WTC11 (cell line): Measurements from ENCODE around the gene EN2. TPM values are rescaled to one million over a fixed set of nuclear protein-coding genes. Genes with fewer than 3 reads are reported as not detected.

ENCODE experiments used
- ATAC-seq: fragments of 200-7000 bp; cut with Tn5 transposase; 2 replicates; pipeline ENCODE4 v1.10.0; 2021; ENCODE audit warnings: mild to moderate bottlenecking, moderate library complexity
- CTCF ChIA-PET: fragments of 300-600 bp; sonication (Branson Sonifier 250); formaldehyde crosslinking; loops from one replicate; lab custom pipeline; 2021; ENCODE audit warnings: antibody characterized with exemption; lab: Charles Lee
- POLR2A ChIA-PET: fragments of 350-600 bp; sonication (Branson Sonifier 250); formaldehyde crosslinking; loops from one replicate; lab custom pipeline; 2021; ENCODE audit warnings: antibody characterized with exemption; lab: Charles Lee
- DNase-seq: peaks from one replicate; pipeline ENCODE4 v3.0.0; 2021; ENCODE audit warnings: low spot score
- H3K27ac Mint-ChIP-seq: 2 replicates; pipeline ENCODE4 v1.8.0; 2021; ENCODE audit warnings: mixed read lengths
- H3K27me3 Mint-ChIP-seq: 2 replicates; pipeline ENCODE4 v1.8.0; 2021; ENCODE audit warnings: low read depth, mild to moderate bottlenecking, moderate library complexity, mixed read lengths
- H3K36me3 Mint-ChIP-seq: 2 replicates; pipeline ENCODE4 v1.8.0; 2021; ENCODE audit warnings: mixed read lengths
- H3K4me1 Mint-ChIP-seq: 2 replicates; pipeline ENCODE4 v1.8.0; 2022; ENCODE audit warnings: mixed read lengths
- H3K4me3 Mint-ChIP-seq: 2 replicates; pipeline ENCODE4 v1.8.0; 2021; ENCODE audit warnings: mild to moderate bottlenecking, moderate library complexity, mixed read lengths
- H3K9me3 Mint-ChIP-seq: 2 replicates; pipeline ENCODE4 v1.8.0; 2021; ENCODE audit warnings: mixed read lengths
- CBFB ChIP-seq: sonication (generic); formaldehyde crosslinking; IDR thresholded peaks from 2 replicates; pipeline ENCODE4 v1.8.1; 2022; ENCODE audit warnings: mild to moderate bottlenecking, low read depth, missing genetic modification reagents
- CREM ChIP-seq: sonication (generic); formaldehyde crosslinking; IDR thresholded peaks from 2 replicates; pipeline ENCODE4 v1.8.1; 2022; ENCODE audit warnings: mild to moderate bottlenecking, missing genetic modification reagents, moderate library complexity
- EMX1 ChIP-seq: fragments of 250-450 bp; sonication (Bioruptor Pico); IDR thresholded peaks from 2 replicates; pipeline ENCODE4 v1.8.0; 2021; ENCODE audit warnings: mild to moderate bottlenecking
- ESRRA ChIP-seq: sonication (generic); formaldehyde crosslinking; IDR thresholded peaks from 2 replicates; pipeline ENCODE4 v1.8.1; 2022; ENCODE audit warnings: mild to moderate bottlenecking, missing genetic modification reagents, borderline replicate concordance
- FOXP1 ChIP-seq: sonication (generic); formaldehyde crosslinking; IDR thresholded peaks from 2 replicates; pipeline ENCODE4 v1.8.0; 2022; ENCODE audit warnings: missing genetic modification reagents, mild to moderate bottlenecking, moderate library complexity, borderline replicate concordance
- GRHL2 ChIP-seq: fragments of 250-450 bp; sonication (Bioruptor Pico); IDR thresholded peaks from 2 replicates; pipeline ENCODE4 v1.8.0; 2022; ENCODE audit warnings: mild to moderate bottlenecking, moderate library complexity; ENCODE audit not compliant: insufficient replicate concordance, severe bottlenecking
- NFATC4 ChIP-seq: fragments of 250-450 bp; sonication (Bioruptor Pico); IDR thresholded peaks from 2 replicates; pipeline ENCODE4 v1.9.0; 2021; ENCODE audit warnings: mild to moderate bottlenecking
- NFE2L1 ChIP-seq: sonication (generic); formaldehyde crosslinking; IDR thresholded peaks from 2 replicates; pipeline ENCODE4 v1.8.1; 2023; ENCODE audit warnings: missing genetic modification reagents
- OVOL2 ChIP-seq: fragments of 250-450 bp; sonication (Bioruptor Pico); IDR thresholded peaks from 2 replicates; pipeline ENCODE4 v1.9.0; 2021; ENCODE audit warnings: mild to moderate bottlenecking, borderline replicate concordance
- TEAD1 ChIP-seq: sonication (generic); formaldehyde crosslinking; IDR thresholded peaks from 2 replicates; pipeline ENCODE4 v1.8.0; 2022; ENCODE audit warnings: mild to moderate bottlenecking, missing genetic modification reagents
- ZNF219 ChIP-seq: sonication (generic); formaldehyde crosslinking; IDR thresholded peaks from 2 replicates; pipeline ENCODE4 v1.8.0; 2023; ENCODE audit warnings: missing genetic modification reagents, mild to moderate bottlenecking, borderline replicate concordance
- ZNF317 ChIP-seq: sonication (generic); formaldehyde crosslinking; IDR thresholded peaks from 2 replicates; pipeline ENCODE4 v1.8.1; 2023; ENCODE audit warnings: low read depth, mild to moderate bottlenecking, moderate library complexity, missing genetic modification reagents, borderline replicate concordance
- total RNA-seq: library from RNA; stranded (reverse); gene quantifications from 3 replicates; pipeline ENCODE4 v1.2.3, GENCODE V29; 2021
- TF ChIP-seq, protein P1 (sequence below): fragments of 250-450 bp; sonication (Bioruptor Pico); IDR thresholded peaks from 2 replicates; pipeline ENCODE4 v1.9.0; 2021; ENCODE audit warnings: mild to moderate bottlenecking, borderline replicate concordance
- TF ChIP-seq, protein P2 (sequence below): fragments of 250-450 bp; sonication (Bioruptor Pico); IDR thresholded peaks from 2 replicates; pipeline ENCODE4 v1.8.0; 2021; ENCODE audit warnings: mild to moderate bottlenecking
- TF ChIP-seq, protein P3 (sequence below): sonication (generic); formaldehyde crosslinking; IDR thresholded peaks from 2 replicates; pipeline ENCODE4 v1.8.0; 2022; ENCODE audit warnings: mild to moderate bottlenecking, missing genetic modification reagents
- TF ChIP-seq, protein P4 (sequence below): sonication (generic); formaldehyde crosslinking; IDR thresholded peaks from 2 replicates; pipeline ENCODE4 v1.8.0; 2022; ENCODE audit warnings: mild to moderate bottlenecking, missing genetic modification reagents
- TF ChIP-seq, protein P5 (sequence below): sonication (generic); formaldehyde crosslinking; IDR thresholded peaks from 2 replicates; pipeline ENCODE4 v1.8.0; 2022; ENCODE audit warnings: missing genetic modification reagents

The EN2 gene
- total RNA-seq, 1 experiment from 2014 or later = not detected

DNA sequence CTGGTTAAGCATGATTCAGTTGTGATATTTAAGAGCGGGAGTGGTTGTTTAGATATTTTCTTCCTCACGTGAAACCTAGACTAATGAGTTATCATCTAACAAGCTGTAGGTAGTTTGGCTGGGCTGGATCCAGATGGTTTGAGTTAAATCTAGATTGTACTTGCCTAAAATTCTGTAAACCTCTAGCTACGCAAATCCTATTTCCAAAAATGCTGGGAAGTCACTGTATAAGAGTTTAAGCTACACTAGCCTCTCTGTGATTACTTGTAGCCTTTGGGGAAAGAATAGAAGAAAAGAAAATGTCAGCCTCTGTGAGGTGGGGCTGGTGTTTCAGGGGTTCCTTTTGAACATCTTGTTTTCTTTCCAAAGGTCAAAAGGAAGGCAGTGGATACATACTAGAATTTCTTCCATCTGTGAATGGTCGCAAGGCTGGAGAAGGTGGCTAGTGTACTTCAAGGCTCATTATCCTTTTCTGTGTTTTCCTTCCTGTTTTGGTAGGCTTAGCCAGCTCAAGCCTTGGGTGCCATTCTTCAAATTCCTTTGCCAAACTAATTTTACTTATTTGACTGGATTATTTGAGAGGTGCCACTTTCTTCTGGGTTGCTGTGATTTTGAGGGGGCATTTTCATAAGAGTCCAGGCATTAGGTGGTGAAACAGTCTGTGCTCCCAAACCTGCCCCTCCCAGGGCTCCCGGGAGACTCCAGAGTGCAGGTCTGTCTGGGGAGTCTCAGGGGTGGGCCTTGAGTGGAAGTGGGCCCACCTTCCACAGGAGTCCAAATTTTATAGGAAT lies 5.2 kb upstream of the EN2 start (continued):
- TF ChIP-seq, protein P1, sequence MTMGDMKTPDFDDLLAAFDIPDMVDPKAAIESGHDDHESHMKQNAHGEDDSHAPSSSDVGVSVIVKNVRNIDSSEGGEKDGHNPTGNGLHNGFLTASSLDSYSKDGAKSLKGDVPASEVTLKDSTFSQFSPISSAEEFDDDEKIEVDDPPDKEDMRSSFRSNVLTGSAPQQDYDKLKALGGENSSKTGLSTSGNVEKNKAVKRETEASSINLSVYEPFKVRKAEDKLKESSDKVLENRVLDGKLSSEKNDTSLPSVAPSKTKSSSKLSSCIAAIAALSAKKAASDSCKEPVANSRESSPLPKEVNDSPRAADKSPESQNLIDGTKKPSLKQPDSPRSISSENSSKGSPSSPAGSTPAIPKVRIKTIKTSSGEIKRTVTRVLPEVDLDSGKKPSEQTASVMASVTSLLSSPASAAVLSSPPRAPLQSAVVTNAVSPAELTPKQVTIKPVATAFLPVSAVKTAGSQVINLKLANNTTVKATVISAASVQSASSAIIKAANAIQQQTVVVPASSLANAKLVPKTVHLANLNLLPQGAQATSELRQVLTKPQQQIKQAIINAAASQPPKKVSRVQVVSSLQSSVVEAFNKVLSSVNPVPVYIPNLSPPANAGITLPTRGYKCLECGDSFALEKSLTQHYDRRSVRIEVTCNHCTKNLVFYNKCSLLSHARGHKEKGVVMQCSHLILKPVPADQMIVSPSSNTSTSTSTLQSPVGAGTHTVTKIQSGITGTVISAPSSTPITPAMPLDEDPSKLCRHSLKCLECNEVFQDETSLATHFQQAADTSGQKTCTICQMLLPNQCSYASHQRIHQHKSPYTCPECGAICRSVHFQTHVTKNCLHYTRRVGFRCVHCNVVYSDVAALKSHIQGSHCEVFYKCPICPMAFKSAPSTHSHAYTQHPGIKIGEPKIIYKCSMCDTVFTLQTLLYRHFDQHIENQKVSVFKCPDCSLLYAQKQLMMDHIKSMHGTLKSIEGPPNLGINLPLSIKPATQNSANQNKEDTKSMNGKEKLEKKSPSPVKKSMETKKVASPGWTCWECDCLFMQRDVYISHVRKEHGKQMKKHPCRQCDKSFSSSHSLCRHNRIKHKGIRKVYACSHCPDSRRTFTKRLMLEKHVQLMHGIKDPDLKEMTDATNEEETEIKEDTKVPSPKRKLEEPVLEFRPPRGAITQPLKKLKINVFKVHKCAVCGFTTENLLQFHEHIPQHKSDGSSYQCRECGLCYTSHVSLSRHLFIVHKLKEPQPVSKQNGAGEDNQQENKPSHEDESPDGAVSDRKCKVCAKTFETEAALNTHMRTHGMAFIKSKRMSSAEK = no peak
- TF ChIP-seq CBFB (CRISPR knock-in tag) (no peak), ZNF317 (CRISPR knock-in tag) (no peak), FOXP1 (CRISPR knock-in tag) (no peak)
- TF ChIP-seq, protein P2, sequence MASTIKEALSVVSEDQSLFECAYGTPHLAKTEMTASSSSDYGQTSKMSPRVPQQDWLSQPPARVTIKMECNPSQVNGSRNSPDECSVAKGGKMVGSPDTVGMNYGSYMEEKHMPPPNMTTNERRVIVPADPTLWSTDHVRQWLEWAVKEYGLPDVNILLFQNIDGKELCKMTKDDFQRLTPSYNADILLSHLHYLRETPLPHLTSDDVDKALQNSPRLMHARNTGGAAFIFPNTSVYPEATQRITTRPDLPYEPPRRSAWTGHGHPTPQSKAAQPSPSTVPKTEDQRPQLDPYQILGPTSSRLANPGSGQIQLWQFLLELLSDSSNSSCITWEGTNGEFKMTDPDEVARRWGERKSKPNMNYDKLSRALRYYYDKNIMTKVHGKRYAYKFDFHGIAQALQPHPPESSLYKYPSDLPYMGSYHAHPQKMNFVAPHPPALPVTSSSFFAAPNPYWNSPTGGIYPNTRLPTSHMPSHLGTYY (CRISPR knock-in tag) = no peak
- TF ChIP-seq, protein P3, sequence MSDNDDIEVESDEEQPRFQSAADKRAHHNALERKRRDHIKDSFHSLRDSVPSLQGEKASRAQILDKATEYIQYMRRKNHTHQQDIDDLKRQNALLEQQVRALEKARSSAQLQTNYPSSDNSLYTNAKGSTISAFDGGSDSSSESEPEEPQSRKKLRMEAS (CRISPR knock-in tag) = no peak
- TF ChIP-seq, protein P4, sequence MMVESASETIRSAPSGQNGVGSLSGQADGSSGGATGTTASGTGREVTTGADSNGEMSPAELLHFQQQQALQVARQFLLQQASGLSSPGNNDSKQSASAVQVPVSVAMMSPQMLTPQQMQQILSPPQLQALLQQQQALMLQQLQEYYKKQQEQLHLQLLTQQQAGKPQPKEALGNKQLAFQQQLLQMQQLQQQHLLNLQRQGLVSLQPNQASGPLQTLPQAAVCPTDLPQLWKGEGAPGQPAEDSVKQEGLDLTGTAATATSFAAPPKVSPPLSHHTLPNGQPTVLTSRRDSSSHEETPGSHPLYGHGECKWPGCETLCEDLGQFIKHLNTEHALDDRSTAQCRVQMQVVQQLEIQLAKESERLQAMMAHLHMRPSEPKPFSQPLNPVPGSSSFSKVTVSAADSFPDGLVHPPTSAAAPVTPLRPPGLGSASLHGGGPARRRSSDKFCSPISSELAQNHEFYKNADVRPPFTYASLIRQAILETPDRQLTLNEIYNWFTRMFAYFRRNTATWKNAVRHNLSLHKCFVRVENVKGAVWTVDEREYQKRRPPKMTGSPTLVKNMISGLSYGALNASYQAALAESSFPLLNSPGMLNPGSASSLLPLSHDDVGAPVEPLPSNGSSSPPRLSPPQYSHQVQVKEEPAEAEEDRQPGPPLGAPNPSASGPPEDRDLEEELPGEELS = no peak

DNA sequence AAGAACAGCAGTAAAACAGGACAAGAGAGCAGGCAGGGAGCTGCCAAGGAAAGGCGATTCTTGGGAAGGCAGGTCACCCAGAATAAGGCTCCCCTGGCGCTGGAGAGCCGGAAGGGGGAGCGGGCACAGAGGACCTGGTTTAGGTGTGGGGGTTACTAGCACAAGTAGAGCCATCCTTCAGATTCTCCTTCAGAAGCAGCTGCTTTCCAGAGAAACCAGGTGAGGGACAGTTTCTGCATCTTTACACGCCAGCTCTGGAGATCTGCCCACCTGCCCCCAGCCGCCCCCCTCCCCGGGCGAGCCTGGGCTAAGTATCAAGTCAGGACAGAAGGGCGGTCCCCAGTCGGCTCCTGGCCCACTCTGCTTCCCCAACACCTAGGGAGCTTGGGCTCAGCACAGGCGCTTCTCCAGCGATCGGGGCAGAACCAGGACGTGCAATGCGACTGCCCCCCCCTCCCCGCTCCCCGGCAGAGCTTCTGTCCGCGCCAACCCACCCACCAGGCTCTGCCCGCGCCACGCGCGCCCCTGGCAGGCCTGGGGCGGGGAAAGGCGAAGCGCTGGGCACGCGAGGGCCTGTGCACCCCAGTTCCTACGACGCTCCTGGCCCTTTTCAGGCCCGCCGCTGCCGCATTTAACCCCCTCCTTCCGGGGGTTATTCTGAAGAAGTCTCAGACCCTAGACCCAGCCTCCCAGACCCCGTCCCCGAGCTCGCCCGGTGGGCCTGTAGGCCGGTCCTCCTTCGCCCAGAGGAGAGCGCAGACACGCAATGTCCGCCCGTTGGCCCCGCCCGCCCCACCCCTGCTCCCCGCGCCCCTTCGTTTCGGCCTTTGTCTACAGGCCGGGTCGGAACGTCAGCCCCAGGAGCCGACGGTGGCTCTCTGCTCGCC lies 4.4 kb upstream of the EN2 start:
- no peak overlapping the region for H3K4me3 Mint-ChIP-seq
- CTCF ChIA-PET = interaction anchor here (1.5 to 3.1 kb wide), 4 partner anchors 41 to 87 kb away, joined by 3 to 10 read pairs (median 4); no protein-coding TSS in a partner anchor
- ATAC-seq (no peak; the same call in 1 of the 2 replicates), DNase-seq (peak; percentile 43)
- H3K36me3 Mint-ChIP-seq = no peaks in the 10 kb centered on the region; the same call in 1 of the 2 replicates
- peaks cover 97% of the 10 kb centered on the region for H3K27me3 Mint-ChIP-seq
- H3K27ac Mint-ChIP-seq = no peak overlapping the region
- POLR2A ChIA-PET = no interaction called here
- peaks cover 38% of the 10 kb centered on the region for H3K4me1 Mint-ChIP-seq
- no peaks in the 10 kb centered on the region for H3K9me3 Mint-ChIP-seq
- no peak for TF ChIP-seq NFATC4 (CRISPR knock-in tag)
- TF ChIP-seq, protein P5, sequence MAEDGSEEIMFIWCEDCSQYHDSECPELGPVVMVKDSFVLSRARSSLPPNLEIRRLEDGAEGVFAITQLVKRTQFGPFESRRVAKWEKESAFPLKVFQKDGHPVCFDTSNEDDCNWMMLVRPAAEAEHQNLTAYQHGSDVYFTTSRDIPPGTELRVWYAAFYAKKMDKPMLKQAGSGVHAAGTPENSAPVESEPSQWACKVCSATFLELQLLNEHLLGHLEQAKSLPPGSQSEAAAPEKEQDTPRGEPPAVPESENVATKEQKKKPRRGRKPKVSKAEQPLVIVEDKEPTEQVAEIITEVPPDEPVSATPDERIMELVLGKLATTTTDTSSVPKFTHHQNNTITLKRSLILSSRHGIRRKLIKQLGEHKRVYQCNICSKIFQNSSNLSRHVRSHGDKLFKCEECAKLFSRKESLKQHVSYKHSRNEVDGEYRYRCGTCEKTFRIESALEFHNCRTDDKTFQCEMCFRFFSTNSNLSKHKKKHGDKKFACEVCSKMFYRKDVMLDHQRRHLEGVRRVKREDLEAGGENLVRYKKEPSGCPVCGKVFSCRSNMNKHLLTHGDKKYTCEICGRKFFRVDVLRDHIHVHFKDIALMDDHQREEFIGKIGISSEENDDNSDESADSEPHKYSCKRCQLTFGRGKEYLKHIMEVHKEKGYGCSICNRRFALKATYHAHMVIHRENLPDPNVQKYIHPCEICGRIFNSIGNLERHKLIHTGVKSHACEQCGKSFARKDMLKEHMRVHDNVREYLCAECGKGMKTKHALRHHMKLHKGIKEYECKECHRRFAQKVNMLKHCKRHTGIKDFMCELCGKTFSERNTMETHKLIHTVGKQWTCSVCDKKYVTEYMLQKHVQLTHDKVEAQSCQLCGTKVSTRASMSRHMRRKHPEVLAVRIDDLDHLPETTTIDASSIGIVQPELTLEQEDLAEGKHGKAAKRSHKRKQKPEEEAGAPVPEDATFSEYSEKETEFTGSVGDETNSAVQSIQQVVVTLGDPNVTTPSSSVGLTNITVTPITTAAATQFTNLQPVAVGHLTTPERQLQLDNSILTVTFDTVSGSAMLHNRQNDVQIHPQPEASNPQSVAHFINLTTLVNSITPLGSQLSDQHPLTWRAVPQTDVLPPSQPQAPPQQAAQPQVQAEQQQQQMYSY (CRISPR knock-in tag) = no peak
- TF ChIP-seq ESRRA = no peak
- no peak for TF ChIP-seq NFE2L1 (CRISPR knock-in tag)
- TF ChIP-seq EMX1 (CRISPR knock-in tag) = no peak
- no peak for TF ChIP-seq CREM (CRISPR knock-in tag)
- TF ChIP-seq GRHL2 = no peak
- TF ChIP-seq ZNF219 = no peak
- TF ChIP-seq TEAD1 (CRISPR knock-in tag) = no peak
- TF ChIP-seq OVOL2 (CRISPR knock-in tag) = no peak
- TF ChIP-seq, protein P1 = no peak
